ENCODE results near the gene URAD.
"Not testable (repeated sequence)": the region's sequence is repeated elsewhere in the genome, so short reads cannot be mapped to it uniquely, and the experiment has no call there.

URAD gene, protein sequence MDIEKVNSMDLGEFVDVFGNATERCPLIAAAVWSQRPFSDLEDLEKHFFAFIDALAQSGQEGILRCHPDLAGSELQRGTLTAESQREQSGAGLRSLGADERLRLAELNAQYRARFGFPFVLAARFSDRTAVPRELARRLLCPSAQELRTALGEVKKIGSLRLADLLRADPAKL

DNA sequence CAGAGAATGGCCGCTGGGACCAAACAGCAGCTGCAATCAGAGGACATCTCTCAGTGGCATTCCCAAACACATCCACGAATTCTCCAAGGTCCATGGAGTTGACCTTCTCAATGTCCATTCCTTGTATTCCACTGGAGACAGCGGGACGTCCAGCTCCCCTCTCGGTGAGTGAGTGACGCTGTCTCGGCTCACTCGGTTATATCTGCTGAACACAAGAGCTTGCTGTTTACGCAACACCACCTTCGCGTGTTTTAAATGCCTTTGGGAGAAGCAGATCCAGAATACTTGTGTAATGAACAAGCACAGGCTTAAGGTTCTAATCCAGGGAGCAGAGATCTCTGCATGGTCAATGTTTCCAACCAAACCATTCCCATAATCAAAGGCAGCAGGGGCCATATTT is at the start of gene URAD:
Gene URAD (minus strand): TSS at position 174 of the 400 bp plus-strand sequence. CDS start 56 bp downstream, at position 118.
- no peak for DNase-seq

DNA sequence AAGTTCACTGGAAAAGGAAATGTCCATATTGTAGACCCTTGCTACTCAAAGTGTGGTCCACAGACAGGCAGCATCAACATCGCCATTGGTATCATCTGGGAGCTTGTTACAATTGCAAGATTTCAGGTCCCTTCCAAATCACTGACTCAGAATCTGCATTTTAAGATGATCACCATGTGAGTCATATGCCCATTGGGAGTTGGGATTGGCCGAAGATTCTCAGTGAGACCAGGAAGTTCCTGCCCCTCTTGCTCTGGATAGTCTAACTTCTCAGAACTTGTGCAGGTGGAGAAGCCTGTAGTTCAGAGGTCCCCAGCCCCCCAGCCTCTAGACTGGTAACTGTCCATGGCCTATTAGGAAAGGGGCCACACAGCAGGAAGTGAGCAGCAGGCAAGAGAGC is 48.9 kb upstream of the URAD start:
- DNase-seq = no peak

DNA sequence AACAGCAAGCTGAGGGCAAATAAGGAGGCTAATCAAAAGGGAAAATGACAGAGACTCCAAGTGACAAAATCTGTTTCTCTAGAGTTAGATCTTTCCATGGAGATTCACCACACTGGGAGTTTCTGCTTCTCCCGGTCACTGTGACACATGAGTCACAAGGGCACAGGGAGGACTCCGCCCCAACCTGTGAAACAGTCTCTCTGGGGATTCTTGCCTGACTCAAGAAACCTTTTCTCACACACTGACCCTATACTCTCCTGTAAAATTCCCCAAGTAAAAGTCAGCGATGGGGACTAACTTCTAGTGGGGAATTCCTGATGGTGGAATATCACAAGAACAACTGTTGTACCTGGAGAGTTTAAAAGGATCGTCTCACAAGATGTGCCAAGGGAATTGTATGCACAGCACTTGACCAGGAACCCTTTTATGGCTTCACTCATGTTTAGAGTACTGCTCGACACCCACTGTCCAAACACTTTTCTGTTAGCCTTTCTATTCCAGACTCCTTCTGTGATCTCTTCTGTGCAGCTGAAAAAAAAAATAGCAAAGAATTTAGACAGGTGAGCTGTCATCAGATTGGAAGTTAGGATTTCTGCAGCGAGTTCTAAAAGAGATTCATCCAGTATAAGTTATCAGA is 46.8 kb upstream of the URAD start:
- DNase-seq = no peak

DNA sequence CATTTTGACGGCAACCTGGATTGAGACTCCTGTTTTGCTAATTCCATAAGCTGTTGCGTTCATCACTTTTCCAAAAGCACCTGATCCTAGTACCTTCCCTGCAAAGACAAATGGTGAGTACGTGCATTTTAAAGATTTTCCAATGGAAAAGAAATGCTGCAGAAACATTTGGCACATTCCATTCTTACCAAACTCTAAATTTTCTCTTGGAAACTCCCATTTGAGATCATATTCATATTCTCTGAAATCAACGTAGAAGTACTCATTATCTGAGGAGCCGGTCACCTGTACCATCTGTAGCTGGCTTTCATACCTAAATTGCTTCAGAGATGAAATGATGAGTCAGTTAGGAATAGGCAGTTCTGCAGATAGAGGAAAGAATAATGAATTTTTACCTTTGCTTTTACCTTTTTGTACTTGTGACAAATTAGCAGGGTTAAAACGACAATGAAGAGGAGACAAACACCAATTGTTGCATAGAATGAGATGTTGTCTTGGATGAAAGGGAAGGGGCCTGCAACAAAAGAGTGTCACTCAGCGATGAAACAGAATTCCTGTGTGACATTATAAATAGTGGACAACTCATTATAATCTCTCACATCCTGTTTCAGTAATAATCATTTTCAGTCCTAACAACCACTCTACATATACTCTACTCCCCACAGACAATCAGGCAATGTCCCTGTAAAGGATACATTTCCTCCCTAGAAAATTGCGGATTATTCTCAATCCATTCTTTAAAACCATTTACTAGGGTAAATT is 45.6 kb upstream of the URAD start:
- DNase-seq = no peak

DNA sequence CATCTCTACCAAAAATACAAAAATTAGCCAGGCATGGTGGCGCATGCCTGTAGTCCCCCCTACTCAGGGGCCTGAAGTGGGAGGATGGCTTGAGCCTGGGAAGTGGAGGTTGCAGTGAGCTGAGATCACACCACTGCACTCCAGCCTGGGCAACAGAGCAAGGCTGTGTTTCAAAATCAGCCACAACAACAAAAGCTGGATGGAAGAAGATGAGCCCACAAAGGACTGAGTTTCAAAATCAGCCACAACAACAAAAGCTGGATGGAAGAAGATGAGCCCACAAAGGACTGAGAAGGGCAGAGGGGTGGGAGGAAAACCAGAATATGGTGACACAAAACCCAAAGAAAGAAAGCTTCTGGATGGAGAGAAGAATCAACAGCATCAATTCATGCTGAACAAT is 43.9 kb upstream of the URAD start:
- not testable (repeated sequence) for DNase-seq

DNA sequence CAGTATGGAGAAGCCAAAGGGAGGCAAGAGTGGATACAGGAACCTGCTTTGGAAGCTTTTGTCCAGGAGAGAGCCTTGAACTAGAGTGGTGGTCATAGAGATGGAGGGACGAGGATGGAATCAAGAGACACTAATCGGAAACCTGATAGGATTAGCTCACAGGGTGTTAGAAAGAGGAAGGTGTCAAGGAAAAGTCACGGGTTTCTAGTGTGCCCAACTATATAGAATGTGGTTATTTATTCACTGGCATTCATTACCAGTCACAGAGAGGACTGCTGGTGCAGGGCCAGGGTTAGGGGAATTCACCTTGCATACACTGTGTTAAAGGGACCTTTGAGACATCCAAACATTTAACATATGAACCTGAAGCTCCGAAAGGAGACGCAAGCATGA is 43.4 kb upstream of the URAD start:
- DNase-seq = no peak

DNA sequence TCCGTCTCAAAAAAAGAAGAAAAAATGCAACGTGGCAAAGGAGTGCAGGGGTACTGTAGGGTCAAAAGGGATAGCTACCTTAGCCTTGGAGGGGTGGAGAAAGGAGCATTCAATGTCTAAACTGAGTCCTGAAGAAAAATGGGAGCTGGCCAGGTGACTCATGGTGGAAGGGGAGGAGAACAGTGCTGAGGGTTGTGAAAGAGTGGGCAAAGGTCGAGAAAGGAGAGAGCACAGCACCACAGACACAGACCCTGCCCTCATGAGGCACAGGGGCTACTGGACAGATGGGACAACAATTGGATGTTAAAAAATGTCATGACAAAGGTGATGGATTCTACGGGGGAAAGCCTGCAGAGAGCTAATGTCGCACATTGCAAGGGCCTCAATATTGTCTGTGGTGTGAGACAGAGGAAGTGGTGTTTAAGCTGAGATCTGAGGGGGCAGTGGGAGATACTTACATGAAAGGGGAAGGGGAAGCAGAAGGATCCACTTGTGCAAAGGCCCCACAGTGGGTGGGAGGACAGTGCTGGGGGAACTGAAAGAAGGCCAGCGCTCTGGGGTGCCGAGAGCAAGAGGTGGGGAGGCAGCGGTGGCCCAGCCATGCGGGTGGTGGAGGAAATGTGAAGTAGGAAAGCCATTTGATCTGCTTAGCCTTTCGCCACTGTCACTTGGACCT is 42.9 kb upstream of the URAD start:
- no peak for DNase-seq

DNA sequence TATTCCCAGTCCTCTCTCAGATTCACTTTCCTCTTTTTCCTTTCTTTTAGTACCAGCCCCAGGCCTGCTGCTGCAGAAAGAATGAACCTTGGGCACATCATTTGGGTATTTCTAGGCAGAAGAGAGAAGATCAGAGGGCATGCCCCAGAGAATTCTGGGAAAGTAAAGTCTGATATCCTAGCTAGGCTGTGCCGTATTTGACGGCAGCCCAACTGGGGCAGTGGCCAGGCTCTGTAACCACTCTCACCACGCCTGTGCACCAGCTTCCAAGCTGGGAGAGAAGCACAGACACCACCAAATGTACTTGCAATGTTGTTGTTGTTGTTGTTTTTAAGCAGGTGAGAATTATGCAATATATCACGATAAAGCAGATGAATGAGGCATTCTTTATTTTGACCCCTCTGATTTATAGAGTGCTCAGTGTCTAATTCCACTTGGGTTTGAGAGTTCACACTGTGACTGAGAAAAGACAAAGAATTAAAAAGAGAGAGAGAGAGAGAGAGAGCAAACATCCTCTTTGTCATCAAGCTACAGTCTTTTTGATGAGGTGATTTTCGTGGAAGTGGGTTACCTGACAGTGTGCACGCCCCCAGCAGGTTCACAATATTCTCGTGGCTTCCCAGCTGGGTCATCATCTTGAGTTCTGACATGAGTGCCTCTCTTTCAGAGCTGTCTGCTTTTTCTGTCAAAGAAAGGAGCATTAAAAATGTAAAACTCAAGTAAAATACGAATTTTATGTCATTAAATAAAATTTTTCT is 39.3 kb upstream of the URAD start:
- DNase-seq = no peak

DNA sequence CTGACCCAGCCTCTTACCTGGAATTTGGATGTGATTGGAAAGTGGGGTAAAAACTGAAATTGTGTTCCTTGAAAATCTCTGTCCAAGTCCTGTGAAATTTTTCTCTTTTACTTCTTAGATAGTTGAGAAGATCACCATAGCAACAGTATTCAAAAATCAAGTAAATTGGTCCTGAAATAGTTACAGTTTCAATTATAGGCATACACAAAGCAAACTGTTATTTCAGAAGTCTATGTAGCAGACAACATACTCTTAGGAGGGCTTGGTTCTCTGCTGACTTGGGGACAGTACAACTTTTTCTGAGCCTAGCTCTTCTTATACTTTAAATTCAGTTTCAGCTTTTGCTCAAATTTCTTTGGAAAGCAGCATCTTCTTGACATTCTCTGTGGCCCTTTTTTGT is 38.6 kb upstream of the URAD start:
- no peak for DNase-seq

DNA sequence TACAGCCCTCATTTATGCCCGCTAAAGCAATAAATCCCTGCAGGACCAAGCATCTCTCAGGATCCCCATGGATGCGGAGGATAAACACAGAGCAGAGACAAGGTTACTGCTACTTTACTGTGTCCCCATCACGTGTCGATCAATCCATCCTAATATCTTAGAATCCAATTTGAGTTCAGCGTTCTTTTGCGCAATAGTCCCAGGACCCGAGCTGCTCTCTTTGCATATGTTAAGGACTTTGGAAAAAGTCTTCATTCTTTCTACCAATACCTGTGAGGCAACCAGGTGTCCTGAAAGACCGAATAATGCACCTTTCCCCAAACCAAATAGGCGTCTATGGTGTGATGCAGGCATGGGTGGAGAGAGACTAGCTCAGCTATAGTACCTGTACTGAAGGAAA is 38.0 kb upstream of the URAD start:
- no peak for DNase-seq

DNA sequence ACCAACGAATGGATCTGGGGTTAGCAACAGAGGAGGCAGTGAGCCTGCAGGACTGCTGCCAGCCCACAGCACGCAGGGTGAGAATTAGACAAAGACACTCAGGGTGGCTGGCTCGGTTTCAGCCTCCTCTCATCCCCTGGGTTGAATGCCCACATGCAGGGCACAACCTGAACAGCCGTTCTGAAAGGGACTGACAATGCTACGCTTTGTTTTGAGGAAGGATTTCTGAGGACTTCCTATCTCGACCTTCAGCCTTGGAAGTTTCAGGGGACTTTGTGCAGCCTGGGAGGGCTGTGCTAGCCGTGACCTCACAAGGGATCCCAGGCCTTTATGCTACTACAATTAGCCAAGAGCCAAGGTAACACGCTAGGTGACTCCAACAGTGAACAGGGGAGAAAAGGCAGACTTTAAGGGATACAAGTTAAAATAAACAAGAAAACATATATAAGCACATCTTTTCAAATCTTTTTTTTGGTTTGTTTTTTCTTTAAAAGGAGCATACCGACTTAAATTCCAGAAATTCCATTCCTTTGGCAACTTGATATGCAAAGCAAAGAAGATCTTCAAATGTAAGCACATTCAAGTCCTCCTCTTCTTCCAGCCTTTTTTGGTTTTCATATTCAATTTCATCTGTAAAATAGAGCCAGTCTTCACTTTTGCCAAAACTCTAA is 34.5 kb upstream of the URAD start:
- no peak for DNase-seq

DNA sequence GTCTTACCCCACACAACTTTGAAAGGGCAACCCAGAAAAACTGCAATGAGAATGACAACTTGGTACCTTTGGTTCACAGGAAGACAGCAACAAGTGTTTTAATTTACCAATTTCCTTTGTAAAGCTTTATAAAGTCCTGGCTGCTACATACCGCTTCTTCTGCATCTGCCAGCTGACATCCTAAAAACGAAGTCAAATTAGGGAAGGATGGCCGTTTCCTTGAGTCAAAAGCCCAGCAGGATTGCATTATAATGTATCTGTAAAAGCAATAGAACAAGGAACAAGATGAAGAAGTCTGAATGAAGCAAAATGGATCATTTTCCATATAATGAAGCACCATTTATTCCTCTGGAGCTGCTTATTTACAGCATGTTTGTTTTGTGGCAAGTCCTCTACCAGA is 25.8 kb upstream of the URAD start:
- DNase-seq = no peak

DNA sequence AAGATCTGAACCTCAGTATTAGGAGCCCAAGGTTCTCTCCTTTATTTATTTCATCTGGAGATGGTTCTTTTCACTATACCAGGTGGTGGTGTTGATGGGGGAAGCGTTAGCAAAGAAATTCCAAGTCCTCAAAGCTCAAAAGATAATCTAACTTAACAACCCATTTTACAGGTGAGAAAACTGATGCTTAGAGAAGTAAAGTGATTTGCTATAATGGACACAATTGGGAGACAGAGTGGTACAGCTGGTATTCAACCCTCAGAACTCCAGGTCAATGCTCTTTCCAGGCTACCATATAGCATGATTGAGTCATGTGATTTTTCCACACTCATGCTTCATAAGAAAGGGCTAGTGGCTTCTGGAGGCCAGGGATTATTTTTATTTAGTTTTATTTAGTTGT is 25.0 kb upstream of the URAD start:
- DNase-seq = no peak

DNA sequence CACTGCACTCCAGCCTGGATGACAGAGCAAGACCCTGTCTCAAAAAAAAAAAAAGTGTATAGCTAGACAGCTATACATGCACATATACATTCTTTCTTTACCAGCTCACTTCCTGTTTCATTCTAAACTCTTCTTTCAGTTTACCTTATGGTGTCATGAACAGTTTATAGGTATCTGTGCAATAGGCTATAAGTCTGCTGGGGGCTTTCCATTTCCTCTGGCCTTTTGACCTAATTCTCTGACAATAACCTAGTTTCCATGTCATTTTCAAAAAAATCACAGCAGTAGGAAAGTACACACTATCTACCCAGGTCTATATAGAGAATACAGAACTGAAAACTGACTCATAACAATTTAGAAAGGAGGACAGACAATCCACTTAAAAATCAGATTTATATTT is 24.4 kb upstream of the URAD start:
- DNase-seq = no peak

DNA sequence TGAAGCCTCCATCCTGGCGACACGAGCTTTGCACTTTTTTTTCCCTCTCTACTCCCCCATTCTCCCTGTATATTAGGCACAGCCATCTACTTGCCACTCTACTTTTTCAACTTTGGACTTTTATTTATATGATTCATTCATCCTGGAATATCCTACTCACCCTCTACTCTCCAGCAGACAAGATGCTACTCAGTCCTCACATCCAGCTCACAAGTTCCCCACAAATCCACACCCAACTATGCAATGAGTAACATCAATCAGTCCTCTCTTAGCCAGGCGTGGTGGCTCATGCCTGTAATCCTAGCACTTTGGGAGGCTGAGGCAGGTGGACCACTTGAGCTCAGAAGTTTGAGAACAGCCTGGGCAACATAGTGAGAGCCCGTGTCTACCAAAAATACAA is 23.9 kb upstream of the URAD start:
- DNase-seq = no peak

DNA sequence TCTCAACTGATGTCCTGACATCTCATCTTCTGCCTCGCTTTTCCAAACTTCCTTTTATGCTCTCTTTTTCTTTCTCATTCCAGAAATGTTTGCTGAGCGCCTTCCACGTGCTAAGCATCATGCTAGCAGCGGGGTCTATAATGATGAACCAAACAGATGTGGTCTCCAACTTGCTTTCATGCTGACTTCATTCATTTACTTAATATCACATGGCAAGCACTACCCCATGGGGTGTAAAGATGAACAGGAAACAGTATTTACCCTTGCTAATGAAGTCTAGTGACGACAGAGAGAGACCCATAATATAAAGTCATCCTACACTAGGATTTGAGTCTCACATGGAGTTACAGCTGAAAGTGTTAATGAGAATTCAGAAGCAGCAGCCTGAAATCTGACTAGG is 21.6 kb upstream of the URAD start:
- no peak for DNase-seq

DNA sequence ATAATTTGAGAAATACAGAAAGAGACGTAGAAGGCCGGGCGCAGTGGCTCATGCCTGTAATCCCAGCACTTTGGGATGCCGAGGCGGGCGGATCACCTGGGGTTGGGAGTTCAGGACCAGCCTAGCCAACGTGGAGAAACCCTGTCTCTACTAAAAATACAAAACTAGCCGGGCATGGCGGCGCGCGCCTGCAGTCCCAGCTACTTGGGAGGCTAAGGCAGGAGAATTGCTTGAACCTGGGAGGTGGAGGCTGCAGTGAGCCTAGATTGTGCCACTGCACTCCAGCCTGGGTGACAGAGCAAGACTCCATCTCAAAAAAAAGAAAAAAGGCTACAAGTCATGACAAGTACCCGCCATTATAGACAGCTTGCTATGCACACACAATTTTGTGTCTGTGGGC is 16.5 kb upstream of the URAD start:
- DNase-seq = not testable (repeated sequence)

DNA sequence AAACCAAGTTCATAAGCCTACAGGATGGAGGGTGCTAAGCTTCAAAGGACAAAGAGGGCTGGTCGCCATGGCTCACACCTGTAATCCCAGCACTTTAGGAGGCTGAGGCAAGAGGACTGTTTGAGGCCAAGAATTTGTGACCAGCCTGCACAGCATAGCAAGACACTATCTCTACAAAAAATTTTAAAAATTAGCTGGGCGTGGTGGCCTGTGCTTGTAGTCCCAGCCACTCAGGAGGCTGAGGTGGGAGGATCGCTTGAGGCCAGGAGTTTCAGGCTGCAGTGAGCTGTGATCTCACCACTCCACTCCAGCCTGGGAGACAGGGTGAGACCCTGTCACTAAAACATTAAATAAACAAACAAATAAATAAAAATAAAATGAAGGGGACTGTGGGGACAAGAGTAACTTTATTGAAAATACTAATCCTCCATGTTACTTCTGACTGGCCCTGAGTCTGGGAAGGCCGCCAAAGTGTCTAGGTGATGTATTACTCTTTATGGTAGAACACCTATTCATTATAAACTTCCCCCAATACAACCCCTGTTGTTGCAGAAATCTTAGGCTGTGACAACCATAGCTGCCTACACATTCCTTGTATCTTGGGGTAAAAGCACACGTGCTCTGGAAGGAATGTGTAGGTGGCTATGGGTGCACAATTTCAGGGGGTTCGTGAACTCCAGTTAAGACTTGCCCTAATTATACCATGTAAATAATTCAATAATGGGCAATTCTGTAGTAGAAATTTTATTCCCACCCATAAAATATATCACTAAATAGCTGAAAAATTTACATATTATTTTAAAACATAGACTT is 14.6 kb upstream of the URAD start:
- DNase-seq = no peak

DNA sequence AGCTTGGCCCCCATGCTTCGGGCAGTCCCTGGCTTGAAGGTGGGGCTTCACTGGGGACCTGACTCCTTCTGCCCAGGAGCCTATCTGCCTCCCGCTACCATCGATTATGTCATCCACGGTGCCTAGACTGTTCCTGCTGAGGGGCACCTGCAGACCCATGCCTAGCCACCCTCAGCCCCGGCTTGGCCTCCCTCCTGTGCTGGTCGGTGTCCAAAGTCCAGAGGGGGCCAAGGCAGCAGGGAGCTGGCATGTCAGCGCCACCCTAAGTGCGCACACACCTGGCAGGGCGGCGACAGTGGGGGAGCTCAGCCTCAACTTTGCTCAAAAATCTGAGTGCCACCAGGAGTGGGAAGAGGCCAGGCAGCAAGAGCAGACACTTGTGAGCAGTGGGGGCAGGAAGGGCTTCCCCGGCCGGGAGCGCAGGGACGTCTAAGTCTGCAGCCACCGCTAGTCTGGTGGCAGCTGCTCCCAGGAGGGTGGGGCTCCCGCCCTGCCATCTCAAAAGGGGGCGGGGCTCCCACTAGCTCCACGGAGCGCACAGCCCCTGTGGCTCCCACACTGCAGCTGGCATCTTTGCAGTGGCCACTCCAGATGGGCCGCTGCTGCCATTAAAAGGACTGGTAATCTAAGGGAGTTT is 13.5 kb upstream of the URAD start:
- DNase-seq = no peak

DNA sequence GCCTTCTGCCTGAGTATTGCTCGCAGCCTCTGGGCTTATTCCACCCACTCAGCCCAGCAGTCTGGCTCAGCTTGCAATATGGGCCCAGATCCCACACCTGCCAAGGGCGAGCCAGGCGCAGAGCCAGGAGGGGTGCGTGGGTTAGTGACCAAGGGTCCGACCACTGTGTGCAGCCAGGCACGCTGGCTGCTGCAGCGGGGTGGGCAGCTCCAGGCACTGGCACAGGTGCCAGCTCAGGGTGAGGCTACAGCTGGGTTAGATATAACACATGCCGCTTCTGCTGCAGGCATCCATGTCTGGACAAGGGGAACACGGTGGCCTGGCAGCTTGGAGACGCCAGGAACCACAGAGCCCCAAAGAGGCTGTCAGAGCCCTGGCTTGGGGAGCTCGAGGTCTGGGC is 12.6 kb upstream of the URAD start:
- no peak for DNase-seq

DNA sequence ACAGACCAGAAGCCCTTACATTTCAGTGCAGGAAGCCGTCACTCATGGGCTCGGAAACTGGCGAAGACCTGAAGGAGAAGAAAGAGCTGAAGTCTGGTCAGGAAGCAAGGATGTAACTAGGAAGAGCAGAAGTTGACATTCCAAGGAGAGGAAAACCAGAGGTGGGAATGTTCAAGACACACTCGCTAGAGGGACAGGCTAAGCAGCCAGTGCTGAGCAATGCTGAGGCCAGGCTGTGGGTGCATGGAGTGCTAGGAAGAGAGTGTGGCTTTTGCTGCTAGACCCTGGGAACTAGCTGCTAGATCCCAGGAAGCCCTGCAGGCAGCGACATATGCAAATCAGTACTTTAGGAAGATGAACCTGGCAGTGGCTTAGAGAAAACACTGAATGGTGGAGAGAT is 12.1 kb upstream of the URAD start:
- no peak for DNase-seq

Data from NCI-H1105 treated with DMSO at 0.1 percent for 48 hours (cell line).